Measurements from ENCODE around the gene CDC6.

The CDC6 gene

GRCh38 chr17:40248507-40248906 is 39.2 kb upstream of the CDC6 start:
- TF ChIP-seq CTCF (conservative IDR thresholded peaks at IDR 0.05; ENCODE audit: low read depth, low read length), result no peak
- no peak for DNase-seq (ENCODE audit: low read depth)
- no peak overlapping the region for H3K4me3 ChIP-seq (ENCODE audit: low read depth, low read length)

- TF ChIP-seq CTCF (conservative IDR thresholded peaks at IDR 0.05; ENCODE audit: low read depth, low read length), result no peak
- no peak overlapping the region for H3K4me3 ChIP-seq (ENCODE audit: low read depth, low read length)
- peak; percentile 75 for DNase-seq (ENCODE audit: low read depth)
These were observed 36.1 kb upstream of the CDC6 start for GRCh38 chr17:40251576-40251975.

- no peak for TF ChIP-seq CTCF (conservative IDR thresholded peaks at IDR 0.05; ENCODE audit: low read depth, low read length)
- no peak overlapping the region for H3K4me3 ChIP-seq (ENCODE audit: low read depth, low read length)
- no peak for DNase-seq (ENCODE audit: low read depth)
These were observed 34.1 kb upstream of the CDC6 start for GRCh38 chr17:40253565-40253964.

GRCh38 chr17:40259505-40259904 is 28.2 kb upstream of the CDC6 start:
- H3K4me3 ChIP-seq (ENCODE audit: low read depth, low read length), result no peak overlapping the region
- no peak for TF ChIP-seq CTCF (conservative IDR thresholded peaks at IDR 0.05; ENCODE audit: low read depth, low read length)
- DNase-seq (ENCODE audit: low read depth), result no peak

- DNase-seq (ENCODE audit: low read depth), result no peak
- H3K4me3 ChIP-seq (ENCODE audit: low read depth, low read length), result no peak overlapping the region
- TF ChIP-seq CTCF (conservative IDR thresholded peaks at IDR 0.05; ENCODE audit: low read depth, low read length), result no peak
These were observed 27.2 kb upstream of the CDC6 start for GRCh38 chr17:40260528-40260927.

GRCh38 chr17:40264458-40265185 is 23.1 kb upstream of the CDC6 start:
- no peak overlapping the region for H3K4me3 ChIP-seq (ENCODE audit: low read depth, low read length)
- no peak for DNase-seq (ENCODE audit: low read depth)
- TF ChIP-seq CTCF (conservative IDR thresholded peaks at IDR 0.05; ENCODE audit: low read depth, low read length), result no peak

- no peak for DNase-seq (ENCODE audit: low read depth)
- no peak overlapping the region for H3K4me3 ChIP-seq (ENCODE audit: low read depth, low read length)
- TF ChIP-seq CTCF (conservative IDR thresholded peaks at IDR 0.05; ENCODE audit: low read depth, low read length), result no peak
These were observed 22.3 kb upstream of the CDC6 start for GRCh38 chr17:40265337-40265736.

All from choroid plexus epithelial cell (primary cell).